Spleen (tissue), 7 donors: ENCODE results near the gene SPEM1.

Experiments used
- POLR2AphosphoS5 ChIP-seq, 3 donors: sonication (generic); formaldehyde crosslinking; IDR thresholded peaks; one replicate each; pipeline ENCODE4 v1.5.1; 2017; ENCODE audit warnings: antibody characterized with exemption in 3 of 3
- TF ChIP-seq, protein P1 (sequence below), 11 experiments: fragments of 200-600 bp in 7 of 11; fragments of 450-650 bp in 4 of 11; sonication (generic) in 4 of 11; IDR thresholded peaks in 8 of 11; conservative IDR thresholded peaks in 3 of 11; 1 replicate in 7 of 11; 2 replicates in 4 of 11; pipeline versions ENCODE4 v1.4.0 to v1.8.0; 2016 to 2021; ENCODE audit warnings: antibody characterized with exemption in 11 of 11, inconsistent platforms in 4 of 11, mild to moderate bottlenecking in 1 of 11
- donor health status: DM: no; HTN: no; CAD: no; lungs with moderate emphysema.
- donor health status: DM: no; HTN: no; CAD: no.
- donor health status: DM: no; HTN: no; CAD: no.

DNA sequence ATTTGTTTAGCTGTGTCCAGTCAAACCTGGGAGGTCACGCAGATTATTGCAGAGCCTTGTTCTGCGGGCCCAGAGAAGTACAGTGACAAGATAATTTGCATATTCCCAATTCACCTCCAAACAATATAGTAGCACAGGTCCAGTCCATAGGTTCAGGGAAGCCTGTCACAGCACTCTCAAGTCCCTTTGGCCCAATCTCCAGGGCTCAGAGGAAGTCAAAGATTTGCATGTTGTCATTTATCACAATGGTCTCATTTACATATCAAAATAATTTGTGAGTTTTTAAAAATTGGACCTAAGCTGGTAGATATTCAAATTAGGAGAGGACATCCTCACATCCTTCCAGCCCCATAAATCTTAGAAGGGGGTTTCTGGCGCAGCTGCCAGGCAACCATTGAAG is 47.4 kb downstream of the SPEM1 start:
- no peak for TF ChIP-seq POLR2AphosphoS5 (IDR thresholded peaks at IDR 0.05)
- TF ChIP-seq, protein P1, sequence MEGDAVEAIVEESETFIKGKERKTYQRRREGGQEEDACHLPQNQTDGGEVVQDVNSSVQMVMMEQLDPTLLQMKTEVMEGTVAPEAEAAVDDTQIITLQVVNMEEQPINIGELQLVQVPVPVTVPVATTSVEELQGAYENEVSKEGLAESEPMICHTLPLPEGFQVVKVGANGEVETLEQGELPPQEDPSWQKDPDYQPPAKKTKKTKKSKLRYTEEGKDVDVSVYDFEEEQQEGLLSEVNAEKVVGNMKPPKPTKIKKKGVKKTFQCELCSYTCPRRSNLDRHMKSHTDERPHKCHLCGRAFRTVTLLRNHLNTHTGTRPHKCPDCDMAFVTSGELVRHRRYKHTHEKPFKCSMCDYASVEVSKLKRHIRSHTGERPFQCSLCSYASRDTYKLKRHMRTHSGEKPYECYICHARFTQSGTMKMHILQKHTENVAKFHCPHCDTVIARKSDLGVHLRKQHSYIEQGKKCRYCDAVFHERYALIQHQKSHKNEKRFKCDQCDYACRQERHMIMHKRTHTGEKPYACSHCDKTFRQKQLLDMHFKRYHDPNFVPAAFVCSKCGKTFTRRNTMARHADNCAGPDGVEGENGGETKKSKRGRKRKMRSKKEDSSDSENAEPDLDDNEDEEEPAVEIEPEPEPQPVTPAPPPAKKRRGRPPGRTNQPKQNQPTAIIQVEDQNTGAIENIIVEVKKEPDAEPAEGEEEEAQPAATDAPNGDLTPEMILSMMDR (IDR thresholded peaks at IDR 0.05 in 8 of 11, conservative IDR thresholded peaks at IDR 0.05 in 3 of 11): no peak
